ENCODE data around the gene TES. TPM values are rescaled to one million over a fixed set of nuclear protein-coding genes. Genes with fewer than 3 reads are reported as not detected.

TES gene
- total RNA-seq, 1 experiment from 2014 or later, result 28.2 TPM

DNA sequence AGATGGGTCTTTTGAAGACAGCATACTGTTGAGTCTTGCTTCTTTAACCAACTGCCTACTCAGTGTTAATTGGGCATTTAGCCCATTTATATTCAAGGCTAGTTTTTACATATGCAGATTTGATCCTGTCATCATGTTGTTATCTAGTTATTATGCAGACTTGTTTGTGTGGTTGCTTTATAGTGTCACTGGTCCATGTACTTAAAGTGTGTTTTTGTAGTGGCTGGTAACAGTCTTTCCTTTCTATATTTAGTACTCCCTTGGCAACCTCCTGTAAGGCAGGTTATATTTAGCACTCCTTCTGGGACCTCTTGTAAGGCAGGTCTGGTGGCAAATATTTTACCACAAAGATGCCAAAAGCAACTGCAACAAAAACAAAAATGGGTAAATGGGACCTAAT is 66.7 kb downstream of the TES start:
- H2BK120ac ChIP-seq (ENCODE audit: low read depth, low read length, poor library complexity, severe bottlenecking), result no peak overlapping the region
- no peak overlapping the region for H4K8ac ChIP-seq (replicated peaks; ENCODE audit: insufficient read length, low read depth, low read length)
- no peaks in the 10 kb centered on the region for H3K9me3 ChIP-seq (ENCODE audit: control insufficient read depth, low read depth, low read length)
- TF ChIP-seq, protein P1, sequence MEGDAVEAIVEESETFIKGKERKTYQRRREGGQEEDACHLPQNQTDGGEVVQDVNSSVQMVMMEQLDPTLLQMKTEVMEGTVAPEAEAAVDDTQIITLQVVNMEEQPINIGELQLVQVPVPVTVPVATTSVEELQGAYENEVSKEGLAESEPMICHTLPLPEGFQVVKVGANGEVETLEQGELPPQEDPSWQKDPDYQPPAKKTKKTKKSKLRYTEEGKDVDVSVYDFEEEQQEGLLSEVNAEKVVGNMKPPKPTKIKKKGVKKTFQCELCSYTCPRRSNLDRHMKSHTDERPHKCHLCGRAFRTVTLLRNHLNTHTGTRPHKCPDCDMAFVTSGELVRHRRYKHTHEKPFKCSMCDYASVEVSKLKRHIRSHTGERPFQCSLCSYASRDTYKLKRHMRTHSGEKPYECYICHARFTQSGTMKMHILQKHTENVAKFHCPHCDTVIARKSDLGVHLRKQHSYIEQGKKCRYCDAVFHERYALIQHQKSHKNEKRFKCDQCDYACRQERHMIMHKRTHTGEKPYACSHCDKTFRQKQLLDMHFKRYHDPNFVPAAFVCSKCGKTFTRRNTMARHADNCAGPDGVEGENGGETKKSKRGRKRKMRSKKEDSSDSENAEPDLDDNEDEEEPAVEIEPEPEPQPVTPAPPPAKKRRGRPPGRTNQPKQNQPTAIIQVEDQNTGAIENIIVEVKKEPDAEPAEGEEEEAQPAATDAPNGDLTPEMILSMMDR (conservative IDR thresholded peaks at IDR 0.05), result no peak
- no peak overlapping the region for H3K23ac ChIP-seq (ENCODE audit: insufficient read length, low read depth, low read length)
- H3K79me1 ChIP-seq (ENCODE audit: insufficient read depth, low read depth, low read length, poor library complexity, severe bottlenecking), result no peaks in the 10 kb centered on the region
- no peak overlapping the region for H3K4ac ChIP-seq (ENCODE audit: low read depth, low read length)
- no peak overlapping the region for H3K56ac ChIP-seq (ENCODE audit: insufficient read length, low read depth, low read length)
- no peaks in the 10 kb centered on the region for H3K27me3 ChIP-seq (ENCODE audit: insufficient read depth, low read length)
- Mint-ChIP-seq H3K36me3 (ENCODE audit: insufficient read depth in 1 of 3, low read depth in 3 of 3) (no peaks in the 10 kb centered on the region), H3K4me1 (peaks cover 7 to 12% of the 10 kb centered on the region in 2 experiments), H3K27ac (no peak overlapping the region), H3K9me3 (no peaks in the 10 kb centered on the region), H3K27me3 (ENCODE audit: low read depth) (no peaks in the 10 kb centered on the region), H3K4me3 (no peak overlapping the region)
- no peak overlapping the region for H3K14ac ChIP-seq (ENCODE audit: insufficient read depth, low read length)
- no peaks in the 10 kb centered on the region for H4K20me1 ChIP-seq (ENCODE audit: control insufficient read depth, insufficient read depth, insufficient read length)
- no peak overlapping the region for H3K4me2 ChIP-seq (ENCODE audit: insufficient read depth, insufficient read length, low read length)
- DNase-seq, result no peak
- no peak overlapping the region for H3K9ac ChIP-seq (ENCODE audit: extremely low read depth, insufficient read length, low read length)
- no peak overlapping the region for H2AFZ ChIP-seq (ENCODE audit: low read length)
- no peak overlapping the region for H2AK5ac ChIP-seq (ENCODE audit: insufficient read length, low read length)
- no peak overlapping the region for H3T11ph ChIP-seq (ENCODE audit: low read length)
- H3K4me1 ChIP-seq (ENCODE audit: insufficient read depth, low read length), result peaks cover 2% of the 10 kb centered on the region; the same call in 1 of the 2 replicates
- H2BK12ac ChIP-seq (ENCODE audit: insufficient read length, low read depth, low read length), result no peak overlapping the region
- no peak overlapping the region for H4K5ac ChIP-seq (ENCODE audit: insufficient read length, low read depth, low read length)
- H3K79me2 ChIP-seq (ENCODE audit: insufficient read depth, low read length), result no peaks in the 10 kb centered on the region
- H3K27ac ChIP-seq (ENCODE audit: insufficient read length, low read depth, low read length), result no peak overlapping the region
- H2BK15ac ChIP-seq (ENCODE audit: low read depth, low read length), result no peak overlapping the region
- no peak overlapping the region for H2BK20ac ChIP-seq (ENCODE audit: low read depth, low read length, poor library complexity, severe bottlenecking)
- H3K18ac ChIP-seq (ENCODE audit: insufficient read length, low read depth, low read length), result no peak overlapping the region
- no peak overlapping the region for H4K91ac ChIP-seq (ENCODE audit: insufficient read length, low read depth, low read length)
- no peaks in the 10 kb centered on the region for H3K23me2 ChIP-seq (ENCODE audit: insufficient read length, low read depth, low read length, poor library complexity, severe bottlenecking)
- no peak overlapping the region for H2BK5ac ChIP-seq (ENCODE audit: insufficient read length, low read length)
